HEK293T (cell line): ENCODE results near the gene MARCHF7.

ENCODE experiments used
- CTCF ChIA-PET: fragments of 350-600 bp; formaldehyde crosslinking; extraction: SDS; loops from one replicate; lab custom pipeline; 2021; ENCODE audit warnings: antibody characterized with exemption, inconsistent platforms; lab: Yijun Ruan, JAX
- POLR2A ChIA-PET: fragments of 350-600 bp; formaldehyde crosslinking; extraction: SDS; loops from one replicate; lab custom pipeline; 2020; ENCODE audit warnings: antibody characterized with exemption, inconsistent platforms; lab: Yijun Ruan, JAX
- DNase-seq: peaks from one replicate; pipeline ENCODE4 v3.0.0; 2012; ENCODE audit warnings: mixed read lengths; ENCODE audit errors: extremely low spot score
- ARNT ChIP-seq: fragments of 450-650 bp; IDR thresholded peaks from 2 replicates; pipeline ENCODE4 v1.6.1; 2017; ENCODE audit warnings: mild to moderate bottlenecking
- BHLHE40 ChIP-seq: fragments of 450-650 bp; IDR thresholded peaks from 2 replicates; pipeline ENCODE4 v1.6.1; 2016; ENCODE audit warnings: mild to moderate bottlenecking, moderate library complexity, borderline replicate concordance
- CTBP1 ChIP-seq: fragments of 450-650 bp; IDR thresholded peaks from 2 replicates; pipeline ENCODE4 v1.6.1; 2016; ENCODE audit warnings: borderline replicate concordance
- ELF4 ChIP-seq: fragments of 450-650 bp; IDR thresholded peaks from 2 replicates; pipeline ENCODE4 v1.6.1; 2017; ENCODE audit warnings: antibody characterized with exemption
- FOXA1 ChIP-seq: fragments of 450-650 bp; IDR thresholded peaks from 2 replicates; pipeline ENCODE4 v1.6.1; 2016; ENCODE audit warnings: mild to moderate bottlenecking
- FOXK2 ChIP-seq: fragments of 450-650 bp; IDR thresholded peaks from 2 replicates; pipeline ENCODE4 v1.6.1; 2016; ENCODE audit warnings: mild to moderate bottlenecking
- FOXM1 ChIP-seq: fragments of 450-650 bp; IDR thresholded peaks from 2 replicates; pipeline ENCODE4 v1.6.1; 2017; ENCODE audit warnings: mild to moderate bottlenecking, borderline replicate concordance
- HDGF ChIP-seq: fragments of 450-650 bp; IDR thresholded peaks from 2 replicates; pipeline ENCODE4 v1.6.1; 2017; ENCODE audit warnings: antibody characterized with exemption, borderline replicate concordance
- L3MBTL2 ChIP-seq: fragments of 450-650 bp; conservative IDR thresholded peaks from 2 replicates; pipeline ENCODE4 v1.6.1; 2016; ENCODE audit warnings: mild to moderate bottlenecking
- LEF1 ChIP-seq: fragments of 450-650 bp; IDR thresholded peaks from 2 replicates; pipeline ENCODE4 v1.6.1; 2017; ENCODE audit warnings: mild to moderate bottlenecking, borderline replicate concordance
- NFRKB ChIP-seq: fragments of 450-650 bp; IDR thresholded peaks from 2 replicates; pipeline ENCODE4 v1.6.1; 2016; ENCODE audit warnings: mild to moderate bottlenecking, moderate library complexity
- PKNOX1 ChIP-seq: fragments of 450-650 bp; IDR thresholded peaks from 2 replicates; pipeline ENCODE4 v1.6.1; 2016
- SP1 ChIP-seq: fragments of 450-650 bp; IDR thresholded peaks from 2 replicates; pipeline ENCODE4 v1.6.1; 2017
- SUZ12 ChIP-seq: fragments of 450-650 bp; IDR thresholded peaks from 2 replicates; pipeline ENCODE4 v1.6.1; 2016; ENCODE audit warnings: mild to moderate bottlenecking
- TARDBP ChIP-seq: fragments of 450-650 bp; IDR thresholded peaks from 2 replicates; pipeline ENCODE4 v1.6.1; 2016
- ZNF384 ChIP-seq: fragments of 450-650 bp; IDR thresholded peaks from 2 replicates; pipeline ENCODE4 v1.6.1; 2016

MARCHF7 gene

GRCh38 chr2:159748089-159748488 is 35.8 kb downstream of the MARCHF7 start:
- POLR2A ChIA-PET = no interaction called here
- CTCF ChIA-PET = no interaction called here
- no peak for DNase-seq
- no peak for TF ChIP-seq FOXM1
- no peak for TF ChIP-seq PKNOX1
- TF ChIP-seq FOXK2 = no peak
- no peak for TF ChIP-seq SUZ12
- TF ChIP-seq CTBP1 = no peak
- TF ChIP-seq NFRKB = no peak
- TF ChIP-seq ELF4 = no peak
- no peak for TF ChIP-seq L3MBTL2
- no peak for TF ChIP-seq FOXA1
- TF ChIP-seq HDGF = no peak
- no peak for TF ChIP-seq TARDBP
- no peak for TF ChIP-seq BHLHE40
- no peak for TF ChIP-seq LEF1
- TF ChIP-seq ZNF384 = no peak
- TF ChIP-seq ARNT = no peak
- TF ChIP-seq SP1 = no peak

GRCh38 chr2:159750873-159751272 is 38.6 kb downstream of the MARCHF7 start:
- no peak for TF ChIP-seq FOXK2
- TF ChIP-seq BHLHE40 = no peak
- TF ChIP-seq ARNT = no peak
- TF ChIP-seq FOXA1 = no peak
- no peak for TF ChIP-seq LEF1
- TF ChIP-seq L3MBTL2 = no peak
- no peak for TF ChIP-seq HDGF
- no peak for TF ChIP-seq FOXM1
- TF ChIP-seq ZNF384 = no peak
- no peak for TF ChIP-seq ELF4
- no peak for TF ChIP-seq PKNOX1
- no peak for TF ChIP-seq TARDBP
- TF ChIP-seq NFRKB = no peak
- TF ChIP-seq CTBP1 = no peak
- no peak for TF ChIP-seq SP1
- no peak for TF ChIP-seq SUZ12
- DNase-seq = no peak
- POLR2A ChIA-PET = no interaction called here
- CTCF ChIA-PET = no interaction called here

GRCh38 chr2:159753797-159754196 is 41.5 kb downstream of the MARCHF7 start:
- TF ChIP-seq CTBP1 (no peak), PKNOX1 (no peak), L3MBTL2 (no peak), ZNF384 (no peak), SUZ12 (no peak), HDGF (no peak), BHLHE40 (no peak), NFRKB (no peak), LEF1 (no peak), ELF4 (no peak), SP1 (no peak), FOXA1 (no peak), ARNT (no peak), TARDBP (no peak), FOXM1 (no peak), FOXK2 (no peak)
- ChIA-PET POLR2A (no interaction called here), CTCF (no interaction called here)
- DNase-seq = no peak

GRCh38 chr2:159755014-159755413 is 42.7 kb downstream of the MARCHF7 start:
- ChIA-PET POLR2A (no interaction called here), CTCF (no interaction called here)
- no peak for DNase-seq
- TF ChIP-seq FOXM1 (no peak), SP1 (no peak), LEF1 (no peak), FOXA1 (no peak)

- DNase-seq = peak; percentile 42
- TF ChIP-seq NFRKB (no peak), HDGF (no peak), FOXM1 (no peak), ELF4 (no peak), PKNOX1 (no peak), FOXA1 (no peak), SUZ12 (no peak), CTBP1 (no peak), L3MBTL2 (no peak), BHLHE40 (no peak)
- CTCF ChIA-PET = interaction anchor here (1.0 kb wide), 1 partner anchor 9 kb away, joined by 6 read pairs; no protein-coding TSS in a partner anchor
- POLR2A ChIA-PET = no interaction called here
These were observed 43.5 kb downstream of the MARCHF7 start for GRCh38 chr2:159755788-159756187.

- CTCF ChIA-PET = no interaction called here
- POLR2A ChIA-PET = no interaction called here
- TF ChIP-seq SP1 = no peak
- no peak for TF ChIP-seq TARDBP
- TF ChIP-seq ELF4 = no peak
- TF ChIP-seq BHLHE40 = no peak
- TF ChIP-seq LEF1 = no peak
- TF ChIP-seq HDGF = no peak
- no peak for TF ChIP-seq FOXK2
- TF ChIP-seq PKNOX1 = no peak
- no peak for TF ChIP-seq ZNF384
- TF ChIP-seq FOXA1 = no peak
- TF ChIP-seq SUZ12 = no peak
- no peak for TF ChIP-seq CTBP1
- no peak for TF ChIP-seq L3MBTL2
- TF ChIP-seq ARNT = no peak
- TF ChIP-seq NFRKB = no peak
- no peak for TF ChIP-seq FOXM1
- no peak for DNase-seq
These were observed 45.9 kb downstream of the MARCHF7 start for GRCh38 chr2:159758239-159758638.
